Gastrocnemius medialis (tissue), 4 donors: ENCODE measurements around the gene MCAM.

Experiments
- POLR2A ChIP-seq, 2 donors: fragments of 450-650 bp; IDR thresholded peaks; one replicate each; pipeline ENCODE4 v1.6.1; 2017; ENCODE audit warnings: antibody characterized with exemption in 2 of 2, mild to moderate bottlenecking in 2 of 2, moderate library complexity in 2 of 2
- TF ChIP-seq, protein P1 (sequence below), 5 experiments: fragments of 450-650 bp in 3 of 5; fragments of 200-600 bp in 2 of 5; sonication (generic) in 2 of 5; IDR thresholded peaks in 4 of 5; conservative IDR thresholded peaks in 1 of 5; 1 replicate in 4 of 5; 2 replicates in 1 of 5; pipeline ENCODE4 v1.5.1; 2016 to 2019; ENCODE audit warnings: antibody characterized with exemption in 5 of 5, mild to moderate bottlenecking in 3 of 5, moderate library complexity in 3 of 5

DNA sequence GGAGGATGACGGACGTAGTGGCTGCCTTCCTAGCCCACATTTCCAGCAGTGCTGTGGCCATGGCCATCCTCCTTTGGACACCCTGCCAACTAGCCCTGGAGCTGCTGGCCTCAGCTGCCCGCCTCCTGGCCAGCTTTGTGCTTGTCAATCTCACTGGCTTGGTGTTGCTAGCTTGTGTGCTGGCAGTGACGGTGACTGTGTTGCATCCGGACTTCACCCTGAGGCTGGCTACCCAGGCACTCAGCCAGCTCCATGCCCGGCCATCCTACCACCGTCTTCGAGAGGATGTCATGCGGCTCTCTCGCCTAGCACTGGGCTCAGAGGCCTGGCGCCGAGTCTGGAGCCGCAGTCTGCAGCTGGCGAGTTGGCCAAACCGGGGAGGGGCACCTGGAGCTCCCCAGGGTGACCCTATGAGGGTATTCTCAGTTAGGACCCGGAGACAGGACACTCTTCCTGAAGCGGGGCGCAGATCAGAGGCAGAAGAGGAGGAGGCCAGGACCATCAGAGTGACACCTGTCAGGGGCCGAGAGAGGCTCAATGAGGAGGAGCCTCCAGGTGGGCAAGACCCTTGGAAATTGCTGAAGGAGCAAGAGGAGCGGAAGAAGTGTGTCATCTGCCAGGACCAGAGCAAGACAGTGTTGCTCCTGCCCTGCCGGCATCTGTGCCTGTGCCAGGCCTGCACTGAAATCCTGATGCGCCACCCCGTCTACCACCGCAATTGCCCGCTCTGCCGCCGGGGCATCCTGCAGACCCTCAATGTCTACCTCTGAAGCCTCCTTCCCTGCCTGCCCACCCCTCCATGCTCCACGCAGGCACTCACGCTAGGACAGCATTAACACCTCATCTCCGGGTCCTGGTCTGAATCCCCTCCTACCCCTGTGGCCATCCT is 19.0 kb upstream of the MCAM start:
- TF ChIP-seq, protein P1, sequence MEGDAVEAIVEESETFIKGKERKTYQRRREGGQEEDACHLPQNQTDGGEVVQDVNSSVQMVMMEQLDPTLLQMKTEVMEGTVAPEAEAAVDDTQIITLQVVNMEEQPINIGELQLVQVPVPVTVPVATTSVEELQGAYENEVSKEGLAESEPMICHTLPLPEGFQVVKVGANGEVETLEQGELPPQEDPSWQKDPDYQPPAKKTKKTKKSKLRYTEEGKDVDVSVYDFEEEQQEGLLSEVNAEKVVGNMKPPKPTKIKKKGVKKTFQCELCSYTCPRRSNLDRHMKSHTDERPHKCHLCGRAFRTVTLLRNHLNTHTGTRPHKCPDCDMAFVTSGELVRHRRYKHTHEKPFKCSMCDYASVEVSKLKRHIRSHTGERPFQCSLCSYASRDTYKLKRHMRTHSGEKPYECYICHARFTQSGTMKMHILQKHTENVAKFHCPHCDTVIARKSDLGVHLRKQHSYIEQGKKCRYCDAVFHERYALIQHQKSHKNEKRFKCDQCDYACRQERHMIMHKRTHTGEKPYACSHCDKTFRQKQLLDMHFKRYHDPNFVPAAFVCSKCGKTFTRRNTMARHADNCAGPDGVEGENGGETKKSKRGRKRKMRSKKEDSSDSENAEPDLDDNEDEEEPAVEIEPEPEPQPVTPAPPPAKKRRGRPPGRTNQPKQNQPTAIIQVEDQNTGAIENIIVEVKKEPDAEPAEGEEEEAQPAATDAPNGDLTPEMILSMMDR (IDR thresholded peaks at IDR 0.05 in 4 of 5, conservative IDR thresholded peaks at IDR 0.05 in 1 of 5), result no peak
- TF ChIP-seq POLR2A (IDR thresholded peaks at IDR 0.05), result peak in 1 of 2 donors; percentile 25
